ENCODE data around the gene GLIS2.

The GLIS2 gene

GRCh38 chr16:4376126-4376892 lies 60.4 kb downstream of the GLIS2 start:
- TF ChIP-seq, protein P1, sequence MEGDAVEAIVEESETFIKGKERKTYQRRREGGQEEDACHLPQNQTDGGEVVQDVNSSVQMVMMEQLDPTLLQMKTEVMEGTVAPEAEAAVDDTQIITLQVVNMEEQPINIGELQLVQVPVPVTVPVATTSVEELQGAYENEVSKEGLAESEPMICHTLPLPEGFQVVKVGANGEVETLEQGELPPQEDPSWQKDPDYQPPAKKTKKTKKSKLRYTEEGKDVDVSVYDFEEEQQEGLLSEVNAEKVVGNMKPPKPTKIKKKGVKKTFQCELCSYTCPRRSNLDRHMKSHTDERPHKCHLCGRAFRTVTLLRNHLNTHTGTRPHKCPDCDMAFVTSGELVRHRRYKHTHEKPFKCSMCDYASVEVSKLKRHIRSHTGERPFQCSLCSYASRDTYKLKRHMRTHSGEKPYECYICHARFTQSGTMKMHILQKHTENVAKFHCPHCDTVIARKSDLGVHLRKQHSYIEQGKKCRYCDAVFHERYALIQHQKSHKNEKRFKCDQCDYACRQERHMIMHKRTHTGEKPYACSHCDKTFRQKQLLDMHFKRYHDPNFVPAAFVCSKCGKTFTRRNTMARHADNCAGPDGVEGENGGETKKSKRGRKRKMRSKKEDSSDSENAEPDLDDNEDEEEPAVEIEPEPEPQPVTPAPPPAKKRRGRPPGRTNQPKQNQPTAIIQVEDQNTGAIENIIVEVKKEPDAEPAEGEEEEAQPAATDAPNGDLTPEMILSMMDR (IDR thresholded peaks at IDR 0.05; ENCODE audit: low read depth, low read length, missing control alignments): no peak
- peak; percentile 71 for DNase-seq (ENCODE audit: low read depth)
- in situ Hi-C loops (cut with HindIII; ENCODE audit: low sequenced_read_pairs): no loop called here
- peak overlapping the region; percentile 10 for H3K4me3 ChIP-seq (ENCODE audit: low read depth, low read length)

- TF ChIP-seq, protein P1 (IDR thresholded peaks at IDR 0.05; ENCODE audit: low read depth, low read length, missing control alignments): no peak
- in situ Hi-C loops (cut with HindIII; ENCODE audit: low sequenced_read_pairs): no loop called here
- DNase-seq (ENCODE audit: low read depth): no peak
- no peak overlapping the region for H3K4me3 ChIP-seq (ENCODE audit: low read depth, low read length)
These were observed 61.2 kb downstream of the GLIS2 start for GRCh38 chr16:4376893-4377572.

GRCh38 chr16:4377573-4378154 lies 61.8 kb downstream of the GLIS2 start:
- H3K4me3 ChIP-seq (ENCODE audit: low read depth, low read length): no peak overlapping the region
- DNase-seq (ENCODE audit: low read depth): no peak
- TF ChIP-seq, protein P1 (IDR thresholded peaks at IDR 0.05; ENCODE audit: low read depth, low read length, missing control alignments): peak; percentile 40
- in situ Hi-C loops (cut with HindIII; ENCODE audit: low sequenced_read_pairs): no loop called here

DNA sequence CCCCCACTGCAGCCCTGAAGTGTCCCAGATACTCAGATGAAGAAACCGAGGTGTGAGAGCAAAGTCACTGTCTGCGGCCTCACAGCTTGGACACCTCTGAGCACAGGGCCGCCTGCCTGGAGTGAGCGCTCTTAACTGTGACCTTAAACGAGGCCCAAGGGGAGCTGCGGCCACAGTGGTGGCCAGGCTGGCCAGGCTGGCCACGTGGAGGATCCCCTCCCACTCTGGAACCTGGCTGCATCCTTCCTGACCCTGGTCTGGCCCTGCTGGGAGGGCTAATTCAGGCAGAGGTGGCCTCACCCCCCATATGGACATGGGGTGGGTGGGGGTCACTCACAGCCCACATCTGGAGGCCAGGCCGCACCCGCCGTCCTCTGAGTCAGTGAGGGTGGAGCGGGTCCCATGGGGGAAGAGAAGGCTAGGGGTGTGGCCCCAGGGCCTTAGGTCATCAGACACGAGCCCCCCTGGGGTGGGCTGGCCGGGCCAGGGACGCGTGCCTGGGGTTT lies 62.3 kb downstream of the GLIS2 start:
- no peak for DNase-seq (ENCODE audit: low read depth)
- TF ChIP-seq, protein P1 (IDR thresholded peaks at IDR 0.05; ENCODE audit: low read depth, low read length, missing control alignments): no peak
- in situ Hi-C loops (cut with HindIII; ENCODE audit: low sequenced_read_pairs): no loop called here
- no peak overlapping the region for H3K4me3 ChIP-seq (ENCODE audit: low read depth, low read length)

- DNase-seq (ENCODE audit: low read depth): no peak
- TF ChIP-seq, protein P1 (IDR thresholded peaks at IDR 0.05; ENCODE audit: low read depth, low read length, missing control alignments): no peak
- H3K4me3 ChIP-seq (ENCODE audit: low read depth, low read length): no peak overlapping the region
- in situ Hi-C loops (cut with HindIII; ENCODE audit: low sequenced_read_pairs): no loop called here
These were observed 63.3 kb downstream of the GLIS2 start for GRCh38 chr16:4378999-4379690.
